ENCODE data around the gene ANO3. TPM values are rescaled to one million over a fixed set of nuclear protein-coding genes. Genes with fewer than 3 reads are reported as not detected.

Gene ANO3
- total and polyA plus RNA-seq, 2 of the 4 experiments (the other 2 are of a cell fraction) = 0.02 to 0.18 TPM

DNA sequence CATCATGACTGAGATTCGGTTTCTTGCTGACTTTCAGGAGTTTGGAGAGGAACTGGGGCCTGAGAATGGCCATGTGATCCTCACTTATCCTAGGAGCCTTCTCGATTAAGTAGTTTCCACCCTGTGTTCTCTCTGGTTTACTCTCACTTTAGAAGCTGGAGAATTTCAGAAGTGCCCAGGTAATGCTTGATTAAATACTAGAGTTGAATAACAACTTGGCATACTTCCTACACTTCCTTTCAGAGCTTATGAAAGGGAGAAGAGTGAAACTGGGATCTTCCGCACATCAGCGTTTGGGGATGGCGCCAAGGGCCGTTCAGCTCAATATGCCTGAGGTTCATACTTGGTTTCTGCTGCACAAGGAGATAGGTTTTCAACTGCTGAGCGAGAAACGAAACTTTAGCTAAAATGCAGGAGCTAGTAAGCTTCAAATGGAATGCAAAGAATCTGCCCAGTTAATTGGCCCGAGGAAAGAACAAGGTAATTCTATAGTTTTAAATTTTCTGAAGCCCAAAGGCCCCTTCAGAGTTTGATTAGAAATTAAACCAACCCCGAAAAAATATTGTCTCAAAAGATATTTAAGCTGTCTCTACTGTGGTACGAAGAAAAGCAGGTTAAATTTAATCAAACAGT lies 241.0 kb downstream of the ANO3 start:
- in situ Hi-C loops (cut with MboI; ENCODE audit: low sequenced_read_pairs) = no loop called here
- dilution Hi-C loops (cut with HindIII; ENCODE audit: low sequenced_read_pairs, unreplicated experiment) = no loop called here
- ATAC-seq (ENCODE audit: low read depth) (no peak), DNase-seq (no peak)
- H2BK20ac ChIP-seq (ENCODE audit: low read depth, low read length) = no peak overlapping the region
- ChIA-PET POLR2A (ENCODE audit: unreplicated experiment) (no interaction called here), CTCF (no interaction called here)
- H3K14ac ChIP-seq (replicated peaks; ENCODE audit: low read depth, low read length) = no peak overlapping the region
- no peaks in the 10 kb centered on the region for H3K27me3 ChIP-seq (ENCODE audit: control insufficient read depth, insufficient read depth, low read length)
- H3K9me3 ChIP-seq (ENCODE audit: control insufficient read depth, insufficient read depth, low read length) = no peaks in the 10 kb centered on the region
- H2AK9ac ChIP-seq (replicated peaks; ENCODE audit: low read depth, low read length, poor library complexity) = no peak overlapping the region
- H2BK5ac ChIP-seq (ENCODE audit: low read depth, low read length, poor library complexity, severe bottlenecking) = no peak overlapping the region
- no peaks in the 10 kb centered on the region for H3K79me1 ChIP-seq (ENCODE audit: low read depth in 1 of 2, low read length in 2 of 2)
- no peak overlapping the region for H3K23ac ChIP-seq (ENCODE audit: low read depth, low read length)
- H3K36me3 ChIP-seq (ENCODE audit: control insufficient read depth, insufficient read depth, low read length) = no peaks in the 10 kb centered on the region
- H4K20me1 ChIP-seq (ENCODE audit: insufficient read depth, low read length) = no peaks in the 10 kb centered on the region
- 89% methylated on average over 3 of the region's 11 CpGs; no CpG with 5 or more reads in 1 of the 2 experiments for WGBS, 2 experiments (ENCODE audit: extremely low coverage in 2 of 2, insufficient read length in 1 of 2)
- no peak overlapping the region for H3K56ac ChIP-seq (ENCODE audit: extremely low read depth, insufficient read depth, low read length)
- no peak overlapping the region for H4K8ac ChIP-seq (ENCODE audit: low read depth in 2 of 2, low read length in 2 of 2)
- TF ChIP-seq CHD1 (IDR thresholded peaks at IDR 0.05; ENCODE audit: low read depth, low read length) = no peak
- no peak for TF ChIP-seq BHLHE40 (IDR thresholded peaks at IDR 0.05; ENCODE audit: low read depth, low read length)
- no peak for TF ChIP-seq MXI1 (IDR thresholded peaks at IDR 0.05; ENCODE audit: borderline replicate concordance, low read depth, low read length)
- no peak for TF ChIP-seq RCOR1 (IDR thresholded peaks at IDR 0.05; ENCODE audit: insufficient replicate concordance, low read length)
- TF ChIP-seq RAD21 (IDR thresholded peaks at IDR 0.05; ENCODE audit: low read length) = no peak
- TF ChIP-seq SMC3 (IDR thresholded peaks at IDR 0.05; ENCODE audit: low read depth, low read length) = no peak
- no peak for TF ChIP-seq NFE2L2 (IDR thresholded peaks at IDR 0.05; ENCODE audit: low read depth, low read length)
- H3K9me1 ChIP-seq (ENCODE audit: insufficient read depth, low read length) = no peaks in the 10 kb centered on the region
- no peak overlapping the region for H2BK15ac ChIP-seq (ENCODE audit: low read depth, low read length)
- H3K4ac ChIP-seq (ENCODE audit: low read depth, low read length) = no peak overlapping the region
- H2BK120ac ChIP-seq (ENCODE audit: low read depth, low read length) = no peak overlapping the region
- no TSS peak for BruUV-seq (replicated peaks)
- H3K9ac ChIP-seq (ENCODE audit: low read depth, low read length) = no peak overlapping the region
- no peak overlapping the region for H3K27ac ChIP-seq (ENCODE audit: insufficient read depth, low read length)
- H2AFZ ChIP-seq (replicated peaks; ENCODE audit: low read length, poor library complexity) = no peak overlapping the region
- H4K5ac ChIP-seq (ENCODE audit: low read depth, low read length) = no peak overlapping the region
- H3K4me3 ChIP-seq (ENCODE audit: insufficient read depth, low read depth, low read length) = no peak overlapping the region
- H2AK5ac ChIP-seq (ENCODE audit: low read depth, low read length) = no peak overlapping the region
- no peak overlapping the region for H4K91ac ChIP-seq (ENCODE audit: insufficient read depth, low read depth, low read length)
- H3K4me1 ChIP-seq (ENCODE audit: control insufficient read depth, insufficient read depth, low read length) = no peaks in the 10 kb centered on the region
- intact Hi-C loops (cut with micrococcal nuclease) = no loop called here
- H3K18ac ChIP-seq (ENCODE audit: low read depth, low read length) = no peak overlapping the region
- H3K4me2 ChIP-seq (ENCODE audit: low read depth, low read length) = no peak overlapping the region
